GM18873 (cell line): ENCODE data around the gene BSN.

Source experiments
- ATAC-seq: cut with Tn5 transposase; IDR thresholded peaks from one replicate; pipeline ENCODE4 v1.9.1; 2021; ENCODE audit warnings: mild to moderate bottlenecking, moderate library complexity, moderate number of reproducible peaks; ENCODE audit not compliant: unreplicated experiment, low FRiP score

BSN gene

GRCh38 chr3:49626101-49626581 lies 71.9 kb downstream of the BSN start:
- no peak for ATAC-seq

DNA sequence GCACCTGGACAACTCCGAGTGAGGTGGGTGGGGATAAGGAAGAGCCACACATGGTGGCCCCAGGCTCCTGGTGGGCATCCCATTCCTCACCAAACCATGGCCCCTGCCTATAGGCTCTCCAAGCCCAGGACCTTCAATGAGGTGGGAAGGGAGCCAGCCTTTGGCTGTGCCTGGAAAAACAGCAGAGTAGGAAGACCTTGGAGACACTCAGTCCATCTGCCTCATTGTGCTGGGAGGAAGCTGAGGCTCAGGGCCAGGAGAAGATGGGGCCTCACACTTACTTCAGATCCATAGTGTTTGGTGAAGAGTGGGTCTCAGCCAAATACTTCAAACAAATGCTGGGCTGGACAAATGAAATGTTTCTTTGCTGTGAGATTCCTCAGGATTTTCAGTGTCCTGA lies 72.5 kb downstream of the BSN start:
- ATAC-seq = no peak

DNA sequence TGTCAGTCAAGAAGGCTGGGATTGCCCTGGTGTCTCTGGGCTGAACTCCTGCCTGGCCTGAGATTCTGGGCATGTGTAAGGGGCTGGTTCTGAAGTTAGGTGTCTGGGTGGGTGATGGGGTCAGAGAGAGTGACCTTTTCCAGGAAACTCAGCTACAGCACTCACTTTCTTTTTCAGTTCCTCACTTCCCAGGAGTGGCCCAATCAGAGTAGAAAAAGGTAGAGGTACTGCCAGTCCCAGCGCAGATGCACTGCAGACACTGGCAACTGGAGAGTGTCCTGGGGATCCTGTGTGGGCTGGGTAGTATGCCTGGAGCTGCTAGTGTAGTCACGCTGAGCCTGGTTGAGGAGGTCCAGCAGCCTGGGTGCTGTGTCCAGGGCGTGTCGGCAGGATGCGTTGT lies 73.4 kb downstream of the BSN start:
- no peak for ATAC-seq

GRCh38 chr3:49628249-49628648 lies 74.0 kb downstream of the BSN start:
- ATAC-seq = no peak

GRCh38 chr3:49629451-49629850 lies 75.2 kb downstream of the BSN start:
- no peak for ATAC-seq

DNA sequence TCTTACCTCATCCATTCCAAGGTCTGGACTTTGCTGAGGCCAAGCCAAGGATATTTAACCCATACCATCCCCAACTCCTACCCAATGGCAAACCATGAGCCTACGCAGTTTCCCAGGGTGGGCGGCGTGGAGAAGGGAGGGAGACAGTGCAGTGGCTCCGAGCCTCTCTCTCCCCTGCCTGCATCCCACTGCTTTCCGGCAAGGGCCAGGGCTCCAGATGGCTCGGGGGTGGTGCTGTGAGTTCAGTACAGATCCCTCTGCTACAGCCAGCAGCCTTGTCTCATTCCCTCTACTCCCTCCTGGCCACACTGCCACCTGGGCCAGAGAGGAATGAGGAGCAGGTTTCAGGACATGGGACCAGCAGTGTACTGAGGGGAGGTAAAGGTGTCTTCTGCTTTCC lies 75.6 kb downstream of the BSN start:
- ATAC-seq = no peak

DNA sequence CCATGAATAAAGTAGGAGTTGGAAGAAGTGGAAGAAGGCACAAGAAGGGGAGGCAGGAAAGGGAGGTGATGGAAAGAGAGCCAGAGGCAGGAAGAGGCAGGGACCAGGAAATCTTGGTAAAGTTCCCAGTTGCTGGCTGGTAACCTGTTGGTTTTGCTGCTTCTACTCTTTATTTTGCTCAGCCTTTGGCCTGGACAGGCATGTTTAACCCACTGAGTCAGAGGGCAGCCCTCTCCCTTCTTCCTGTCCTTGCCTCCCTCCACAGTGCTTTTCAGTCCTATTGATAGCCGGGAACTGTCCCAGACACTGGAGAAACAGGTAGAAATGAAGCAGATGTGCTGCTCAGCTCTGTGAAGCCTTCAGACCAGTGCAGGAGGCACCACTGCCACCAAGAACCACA lies 76.5 kb downstream of the BSN start:
- no peak for ATAC-seq

- no peak for ATAC-seq
Measured at GRCh38 chr3:49634736-49635135, 80.5 kb downstream of the BSN start.

DNA sequence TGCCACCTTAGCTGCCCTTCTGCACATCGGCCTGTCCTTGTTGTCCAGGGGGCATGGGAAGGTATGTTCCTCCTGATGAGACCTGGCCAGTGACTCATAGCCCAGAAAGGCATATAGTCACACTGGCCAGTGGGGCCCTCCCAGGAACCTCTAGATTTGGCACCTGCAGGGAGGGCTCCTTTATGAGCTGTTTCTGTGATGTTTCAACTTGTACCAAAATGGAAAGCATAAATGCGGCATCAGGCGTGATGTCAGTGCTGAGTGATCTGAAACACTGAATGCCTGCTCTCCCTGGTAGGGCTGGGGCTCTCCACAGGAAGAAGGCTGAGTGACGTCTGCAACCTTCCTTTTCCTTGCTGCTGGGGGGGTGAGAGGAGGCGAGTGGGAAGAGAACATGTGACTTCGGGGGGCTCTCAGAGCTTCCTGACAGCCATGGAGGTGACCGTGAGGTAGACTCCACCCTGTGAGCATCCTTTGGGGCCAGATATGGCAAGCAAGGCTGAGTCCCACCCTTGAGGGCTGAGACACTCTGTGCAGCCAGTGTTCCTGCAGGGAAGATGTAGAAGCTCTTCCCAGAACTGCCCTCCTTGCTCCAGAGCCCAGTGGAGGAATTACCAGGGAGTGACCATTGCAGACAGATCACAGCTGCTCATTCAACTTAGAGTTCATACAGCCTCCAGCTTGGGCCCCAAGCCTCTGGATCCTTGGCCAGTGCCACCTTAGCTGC lies 82.8 kb downstream of the BSN start:
- no peak for ATAC-seq

DNA sequence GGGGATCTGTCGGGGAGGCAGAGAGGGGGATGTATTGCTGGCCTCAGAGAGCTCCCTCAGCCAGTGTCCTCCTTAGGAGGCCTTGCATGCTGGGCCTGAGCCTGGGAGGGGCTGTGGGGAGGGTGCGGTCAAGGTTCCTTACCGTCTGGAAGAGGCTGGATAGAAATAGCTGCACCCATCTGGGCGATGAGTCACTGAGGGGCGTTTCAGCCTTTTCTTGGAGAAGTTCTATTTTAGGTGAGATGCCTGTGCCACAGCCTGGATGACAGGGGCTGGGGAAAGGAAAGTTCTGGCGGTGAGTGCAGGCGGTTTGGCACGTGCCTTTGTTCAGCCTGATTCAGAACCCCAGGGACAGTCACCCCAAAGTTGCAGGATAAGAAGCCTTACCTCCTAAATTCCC lies 84.2 kb downstream of the BSN start:
- no peak for ATAC-seq

DNA sequence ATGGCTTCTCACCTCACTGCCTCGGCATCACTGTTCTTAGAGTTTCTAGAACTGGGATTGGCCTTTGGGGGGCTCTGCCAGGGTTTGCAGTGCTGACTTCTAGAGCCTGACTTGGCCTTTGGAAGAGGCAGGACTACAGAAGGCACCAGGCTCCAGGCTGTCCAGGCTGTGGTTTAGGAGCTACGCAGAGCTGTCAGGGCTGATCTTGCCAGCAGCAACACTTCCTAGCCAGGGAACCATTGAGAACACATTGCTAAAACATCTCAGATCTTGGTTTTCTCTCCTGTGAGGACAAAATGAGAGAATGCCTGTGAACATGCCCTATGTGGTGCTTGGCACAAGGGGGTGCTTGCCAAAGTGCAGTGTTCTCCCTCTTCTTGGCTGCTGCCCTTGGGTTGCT lies 85.3 kb downstream of the BSN start:
- no peak for ATAC-seq

DNA sequence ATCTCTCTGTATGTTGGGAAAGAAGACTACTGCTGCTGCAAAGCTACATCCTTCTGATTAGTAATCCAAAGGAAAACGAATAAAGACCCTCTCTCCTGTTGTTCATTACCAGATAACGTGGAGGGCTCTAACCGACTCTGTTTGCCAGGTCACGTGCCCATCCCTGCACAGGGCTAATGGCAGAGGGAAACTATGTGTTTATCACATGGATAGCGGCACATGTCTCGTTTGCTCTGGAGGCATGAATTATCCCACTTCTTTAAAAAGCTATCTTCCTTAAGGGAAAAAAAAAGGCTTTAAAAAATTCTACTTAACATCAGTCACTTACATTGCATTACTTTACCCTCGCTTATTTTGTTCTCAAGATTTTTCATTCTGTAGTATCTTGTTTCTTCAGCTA lies 87.0 kb downstream of the BSN start:
- ATAC-seq = no peak

DNA sequence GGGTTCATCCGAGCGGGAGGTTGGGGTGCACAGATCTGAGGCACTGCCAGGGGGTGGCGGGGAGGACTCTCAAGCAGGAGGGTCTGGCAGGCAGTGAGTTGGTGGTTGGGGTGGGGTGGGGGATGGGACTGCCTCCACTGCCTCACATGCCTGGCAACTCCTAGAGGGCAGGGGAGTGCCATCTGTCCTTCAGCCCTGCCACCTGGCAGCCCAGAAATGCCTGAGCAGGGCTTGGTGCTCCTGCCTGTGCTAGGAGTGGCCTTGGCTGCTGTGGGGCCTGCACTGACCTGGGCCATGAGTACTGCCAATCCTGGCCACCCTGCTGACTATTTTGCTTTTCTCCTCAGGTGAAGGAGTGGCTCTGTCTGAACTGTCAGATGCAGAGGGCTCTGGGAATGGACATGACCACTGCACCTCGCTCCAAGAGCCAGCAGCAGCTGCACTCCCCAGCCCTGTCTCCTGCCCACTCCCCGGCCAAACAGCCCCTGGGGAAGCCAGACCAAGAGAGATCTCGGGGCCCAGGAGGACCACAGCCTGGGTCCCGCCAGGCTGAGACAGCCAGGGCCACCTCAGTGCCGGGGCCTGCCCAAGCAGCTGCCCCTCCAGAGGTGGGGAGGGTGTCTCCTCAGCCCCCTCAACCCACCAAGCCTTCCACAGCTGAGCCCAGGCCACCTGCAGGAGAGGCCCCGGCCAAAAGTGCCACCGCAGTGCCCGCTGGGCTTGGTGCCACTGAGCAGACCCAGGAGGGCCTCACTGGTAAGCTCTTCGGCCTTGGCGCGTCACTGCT lies 87.8 kb downstream of the BSN start:
- ATAC-seq = no peak

DNA sequence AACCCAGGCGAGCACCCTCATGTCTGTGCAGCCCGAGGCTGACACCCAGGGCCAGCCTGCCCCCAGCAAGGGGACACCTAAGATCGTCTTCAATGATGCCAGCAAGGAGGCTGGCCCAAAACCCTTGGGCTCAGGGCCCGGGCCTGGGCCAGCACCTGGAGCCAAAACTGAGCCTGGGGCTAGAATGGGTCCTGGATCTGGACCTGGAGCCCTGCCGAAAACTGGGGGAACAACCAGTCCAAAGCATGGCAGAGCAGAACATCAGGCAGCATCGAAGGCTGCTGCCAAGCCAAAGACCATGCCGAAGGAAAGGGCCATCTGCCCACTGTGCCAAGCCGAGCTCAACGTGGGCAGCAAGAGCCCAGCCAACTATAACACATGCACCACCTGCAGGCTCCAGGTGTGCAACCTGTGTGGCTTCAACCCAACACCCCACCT lies 88.5 kb downstream of the BSN start:
- ATAC-seq = no peak

GRCh38 chr3:49644684-49645083 lies 90.4 kb downstream of the BSN start:
- ATAC-seq = no peak

- no peak for ATAC-seq
Measured at GRCh38 chr3:49646236-49646635, 92.0 kb downstream of the BSN start.

DNA sequence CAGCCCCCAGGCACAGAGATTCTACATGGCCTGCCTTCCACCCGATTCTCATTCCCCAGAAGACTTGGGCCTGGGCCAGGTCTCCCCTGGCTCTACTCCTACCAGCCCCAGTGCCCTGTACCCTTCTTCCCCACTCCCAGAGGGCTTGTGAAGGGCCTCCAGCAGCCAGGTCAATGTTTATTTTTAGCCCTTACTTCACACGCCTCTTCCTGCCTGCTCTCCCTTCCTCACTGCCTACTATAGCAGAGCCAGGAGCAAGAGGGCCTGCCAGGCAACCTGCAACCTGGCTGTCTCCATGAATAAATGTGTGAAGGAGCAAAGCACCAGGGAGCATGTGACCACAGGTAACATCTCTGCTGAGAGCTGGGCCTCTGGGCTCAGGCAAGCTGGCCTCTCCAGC lies 93.5 kb downstream of the BSN start:
- no peak for ATAC-seq

DNA sequence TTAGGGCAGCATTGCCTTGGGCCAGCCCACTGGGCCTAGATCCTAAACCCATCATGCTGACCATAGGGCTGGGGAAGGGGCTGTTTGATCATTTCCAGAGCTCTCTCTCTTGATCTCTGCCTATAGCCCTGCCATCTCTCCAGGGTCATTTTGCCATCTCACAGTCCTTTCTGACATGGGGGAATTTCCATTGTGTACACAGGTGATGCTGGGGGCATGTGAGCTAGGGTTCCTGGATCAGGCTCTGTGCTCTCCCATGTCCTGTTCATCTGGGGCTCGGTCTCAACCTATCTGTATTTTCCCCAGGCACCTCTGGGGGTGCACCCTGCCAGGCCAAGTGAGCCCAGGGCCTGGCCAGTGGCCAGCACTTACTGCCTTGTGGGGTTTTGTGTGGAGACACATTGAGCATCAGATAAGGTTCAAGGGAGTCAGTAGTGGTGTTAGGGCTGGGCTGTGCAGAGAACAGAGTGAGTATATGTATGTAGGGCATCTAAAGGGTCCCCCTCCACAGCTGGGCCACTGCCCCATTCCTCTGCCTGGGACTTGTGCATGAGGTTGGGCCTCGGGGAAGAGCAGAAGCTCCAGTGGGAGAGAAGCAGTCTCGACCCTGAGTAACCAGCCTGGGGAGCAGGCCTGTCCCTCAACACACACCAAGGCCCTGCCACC lies 94.2 kb downstream of the BSN start:
- no peak for ATAC-seq

DNA sequence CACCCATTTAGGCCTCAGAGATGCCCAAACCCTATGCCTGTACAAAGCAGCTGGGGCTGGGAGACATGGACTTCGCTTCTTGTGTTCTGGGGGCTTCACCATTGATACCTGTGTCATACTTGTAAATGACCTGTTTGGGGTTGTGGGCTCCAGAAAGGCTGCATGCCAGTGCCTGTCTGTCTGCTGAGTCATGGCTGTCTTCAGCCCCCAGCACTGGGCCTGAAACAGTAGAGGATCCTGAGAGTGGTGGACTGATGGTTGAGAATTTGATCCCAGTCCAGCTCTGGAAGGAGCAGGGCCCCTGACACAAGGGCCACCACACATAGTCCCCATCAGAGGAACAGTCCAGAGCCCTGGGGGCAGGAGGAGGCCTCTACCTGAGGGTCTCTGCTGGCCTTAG lies 95.3 kb downstream of the BSN start:
- ATAC-seq = no peak

GRCh38 chr3:49650177-49650576 lies 95.9 kb downstream of the BSN start:
- no peak for ATAC-seq

- no peak for ATAC-seq
Measured at GRCh38 chr3:49650637-49651036, 96.4 kb downstream of the BSN start.
